Left ventricle myocardium superior (tissue), 1 donor: ENCODE results near the gene DNTT. TPM values are rescaled to one million over a fixed set of nuclear protein-coding genes. Genes with fewer than 3 reads are reported as not detected.
A peak's percentile ranks its signal among the peaks of the same experiment; 100 is the strongest.

Experiments used
- ATAC-seq: fragments of 200-7000 bp; cut with Tn5 transposase; one replicate; pipeline ENCODE4 v1.9.1; 2020; ENCODE audit warnings: mild to moderate bottlenecking, moderate library complexity
- DNase-seq: peaks from one replicate; pipeline ENCODE4 v3.0.0-alpha.2; 2020
- intact Hi-C: fragments of 100-400 bp; cut with micrococcal nuclease; formaldehyde crosslinking; loops from one replicate; pipeline ENCODE4 v1.11.0; 2022
- total RNA-seq: library from RNA; stranded (reverse); fragmentation: NEBNext Ultra II Directional; extraction: Animal tissue kit (Norgen Biotek cat#: 25700); gene quantifications from one replicate; pipeline ENCODE4 v1.2.1, GENCODE V29; 2021
- donor health status: DM: no; HTN: yes; CAD: no; lungs with severe emphysema.

Gene DNTT
- total RNA-seq, 1 donor from 2014 or later, result not detected

GRCh38 chr10:96334616-96335526 is 30.6 kb downstream of the DNTT start:
- ATAC-seq (peak; percentile 57), DNase-seq (no peak)
- intact Hi-C loops, result loop anchor here (10.0 kb wide), 1 partner anchor 320 kb away; no protein-coding TSS in a partner anchor

- intact Hi-C loops, result loop anchor here (10.0 kb wide), 1 partner anchor 322 kb away; no protein-coding TSS in a partner anchor
- DNase-seq, result no peak
- ATAC-seq, result no peak
Observed at GRCh38 chr10:96337106-96337505, 32.9 kb downstream of the DNTT start.

- ATAC-seq, result no peak
- no peak for DNase-seq
- intact Hi-C loops, result loop anchor here (10.0 kb wide), 1 partner anchor 324 kb away; no protein-coding TSS in a partner anchor
Observed at GRCh38 chr10:96338279-96338925, 34.2 kb downstream of the DNTT start.

- peak; percentile 47 for ATAC-seq
Observed at GRCh38 chr10:96339383-96339782, 35.1 kb downstream of the DNTT start.

GRCh38 chr10:96339956-96340904 is 36.0 kb downstream of the DNTT start:
- intact Hi-C loops, result loop anchor here (10.0 kb wide), 1 partner anchor 325 kb away; no protein-coding TSS in a partner anchor
- peak; percentile 63 for DNase-seq
- peak; percentile 83 for ATAC-seq

More at GRCh38 chr10:96339383-96339782, 35.1 kb downstream of the DNTT start:
- intact Hi-C loops, result loop anchor here (10.0 kb wide), 1 partner anchor 325 kb away; no protein-coding TSS in a partner anchor
- no peak for DNase-seq

- DNase-seq (no peak), ATAC-seq (no peak)
- intact Hi-C loops, result no loop called here
Observed at GRCh38 chr10:96341219-96342182, 37.3 kb downstream of the DNTT start.

GRCh38 chr10:96342402-96342801 is 38.2 kb downstream of the DNTT start:
- intact Hi-C loops, result no loop called here
- ATAC-seq (no peak), DNase-seq (no peak)

- intact Hi-C loops, result no loop called here
- DNase-seq (no peak), ATAC-seq (no peak)
Observed at GRCh38 chr10:96344178-96344577, 39.9 kb downstream of the DNTT start.

GRCh38 chr10:96345222-96345621 is 41.0 kb downstream of the DNTT start:
- intact Hi-C loops, result no loop called here
- ATAC-seq, result no peak
- no peak for DNase-seq

GRCh38 chr10:96346295-96346694 is 42.1 kb downstream of the DNTT start:
- ATAC-seq (no peak), DNase-seq (no peak)
- intact Hi-C loops, result no loop called here

GRCh38 chr10:96352027-96352426 is 47.8 kb downstream of the DNTT start:
- intact Hi-C loops, result no loop called here
- DNase-seq (no peak), ATAC-seq (no peak)

- ATAC-seq, result no peak
- intact Hi-C loops, result no loop called here
- DNase-seq, result no peak
Observed at GRCh38 chr10:96352582-96352981, 48.3 kb downstream of the DNTT start.

- intact Hi-C loops, result no loop called here
- ATAC-seq, result no peak
- DNase-seq, result no peak
Observed at GRCh38 chr10:96357038-96357620, 52.9 kb downstream of the DNTT start.

- ATAC-seq (no peak), DNase-seq (no peak)
- intact Hi-C loops, result no loop called here
Observed at GRCh38 chr10:96358851-96359540, 54.8 kb downstream of the DNTT start, which contains the start of gene OPALIN. OPALIN (minus strand) TSS chr10:96359002; CDS start chr10:96358896, 106 bp downstream.

GRCh38 chr10:96359616-96360015 is 55.4 kb downstream of the DNTT start:
- DNase-seq (no peak), ATAC-seq (no peak)
- intact Hi-C loops, result no loop called here

GRCh38 chr10:96360331-96360730 is 56.1 kb downstream of the DNTT start:
- intact Hi-C loops, result no loop called here
- DNase-seq (no peak), ATAC-seq (no peak)

- DNase-seq (no peak), ATAC-seq (no peak)
- intact Hi-C loops, result no loop called here
Observed at GRCh38 chr10:96360766-96361165, 56.5 kb downstream of the DNTT start.
